Fibroblast of lung (primary cell): Measurements from ENCODE around the gene TNKS1BP1.

Source experiments
- CTCF ChIP-seq, 2 donors: IDR thresholded peaks in 1 of 2; conservative IDR thresholded peaks in 1 of 2; 1 replicate in 1 of 2; 2 replicates in 1 of 2; pipeline ENCODE4 v1.5.1; 2011 to 2012; ENCODE audit warnings: low read length in 2 of 2, control low read depth in 1 of 2, inconsistent platforms in 1 of 2, low read depth in 1 of 2, mild to moderate bottlenecking in 1 of 2
- EZH2 ChIP-seq: IDR thresholded peaks from 2 replicates; pipeline ENCODE4 v1.5.1; 2012; ENCODE audit warnings: low read length, control low read depth, mild to moderate bottlenecking; ENCODE audit errors: missing control alignments

GRCh38 chr11:57358991-57359390 lies 34.2 kb upstream of the TNKS1BP1 start:
- TF ChIP-seq EZH2: no peak
- TF ChIP-seq CTCF (conservative IDR thresholded peaks at IDR 0.05 in 1 of 2, IDR thresholded peaks at IDR 0.05 in 1 of 2; ENCODE audit: low read depth in 1 of 2, low read length in 2 of 2): no peak
